Stimulated activated CD8-positive, alpha-beta memory T cell treated with anti-CD3 and anti-CD28 coated beads, Interleukin-12 subunit alpha, Interleukin-12 subunit beta, amount 100 ng/mL, for 24 hours (primary cell): ENCODE data around the gene LRMDA.

Experiments used
- DNase-seq: peaks from one replicate; pipeline ENCODE4 v3.0.0-alpha.2; 2020; ENCODE audit errors: extremely low read depth

The LRMDA gene

GRCh38 chr10:75476569-75476968 is 45.1 kb downstream of the LRMDA start:
- DNase-seq: no peak

- no peak for DNase-seq
These were observed 45.6 kb downstream of the LRMDA start for GRCh38 chr10:75476985-75477384.

- DNase-seq: no peak
These were observed 46.3 kb downstream of the LRMDA start for GRCh38 chr10:75477680-75478079.

- no peak for DNase-seq
These were observed 49.0 kb downstream of the LRMDA start for GRCh38 chr10:75480374-75480773.

- no peak for DNase-seq
These were observed 51.8 kb downstream of the LRMDA start for GRCh38 chr10:75483188-75483587.

- no peak for DNase-seq
These were observed 53.3 kb downstream of the LRMDA start for GRCh38 chr10:75484717-75485116.

GRCh38 chr10:75486591-75486990 is 55.2 kb downstream of the LRMDA start:
- DNase-seq: no peak

GRCh38 chr10:75487087-75487754 is 55.8 kb downstream of the LRMDA start:
- DNase-seq: no peak

GRCh38 chr10:75487755-75488125 is 56.3 kb downstream of the LRMDA start:
- DNase-seq: no peak

- no peak for DNase-seq
These were observed 60.9 kb downstream of the LRMDA start for GRCh38 chr10:75492173-75492925.

GRCh38 chr10:75493464-75493863 is 62.0 kb downstream of the LRMDA start:
- DNase-seq: no peak

- no peak for DNase-seq
These were observed 64.2 kb downstream of the LRMDA start for GRCh38 chr10:75495434-75496190.

GRCh38 chr10:75496191-75496567 is 64.8 kb downstream of the LRMDA start:
- DNase-seq: no peak

GRCh38 chr10:75497997-75498883 is 66.8 kb downstream of the LRMDA start:
- DNase-seq: no peak

GRCh38 chr10:75498884-75499350 is 67.5 kb downstream of the LRMDA start:
- DNase-seq: no peak

- no peak for DNase-seq
These were observed 68.2 kb downstream of the LRMDA start for GRCh38 chr10:75499556-75500160.

- no peak for DNase-seq
These were observed 71.0 kb downstream of the LRMDA start for GRCh38 chr10:75502389-75502788.

- DNase-seq: no peak
These were observed 71.4 kb downstream of the LRMDA start for GRCh38 chr10:75502838-75503237.

- no peak for DNase-seq
These were observed 73.9 kb downstream of the LRMDA start for GRCh38 chr10:75505293-75505692.

GRCh38 chr10:75505840-75506506 is 74.5 kb downstream of the LRMDA start:
- DNase-seq: no peak

- no peak for DNase-seq
These were observed 75.5 kb downstream of the LRMDA start for GRCh38 chr10:75506930-75507329.
